Measurements from ENCODE around the gene RAP1GAP2.

- TF ChIP-seq CTCF (conservative IDR thresholded peaks at IDR 0.05; ENCODE audit: low read length) (no peak), EZH2phosphoT487 (IDR thresholded peaks at IDR 0.05; ENCODE audit: borderline replicate concordance, low read depth, low read length) (no peak)
Measured at GRCh38 chr17:3007651-3008121, 211.4 kb downstream of the RAP1GAP2 start.
